SU-DHL-6 (cell line): Measurements from ENCODE around the gene PIP5K1B.

Experiments used
- CTCF ChIP-seq: fragments of 200-600 bp; sonication (generic); IDR thresholded peaks from one replicate; pipeline ENCODE4 v1.5.1; 2017; ENCODE audit warnings: antibody characterized with exemption, mild to moderate bottlenecking, low read length, moderate library complexity; ENCODE audit not compliant: insufficient read depth, poor library complexity, severe bottlenecking
- EZH2phosphoT487 ChIP-seq: fragments of 200-600 bp; sonication (generic), shearing (Covaris generic); conservative IDR thresholded peaks from 2 replicates; pipeline ENCODE4 v1.6.1; 2018; ENCODE audit warnings: mild to moderate bottlenecking, antibody characterized with exemption, low read length, moderate library complexity, mixed read lengths

DNA sequence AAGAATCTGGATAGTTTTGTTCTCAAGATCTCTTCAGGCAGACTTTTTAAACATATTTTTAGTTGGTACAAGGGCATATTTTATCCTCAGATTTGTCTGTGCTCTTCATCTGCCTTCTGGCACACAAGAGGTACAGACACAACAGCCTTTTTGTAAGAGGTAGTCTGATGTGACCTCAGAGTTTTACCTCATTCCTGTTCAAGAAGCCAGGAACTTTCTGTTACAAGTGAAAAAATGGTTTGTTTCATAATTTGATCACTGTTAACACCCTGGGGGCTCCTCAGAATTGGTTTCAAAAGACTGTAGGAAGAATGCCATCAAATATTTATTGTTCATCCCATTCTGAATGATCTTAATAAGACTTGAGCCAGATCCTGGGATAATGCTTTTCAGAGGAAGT lies 172.2 kb downstream of the PIP5K1B start:
- TF ChIP-seq CTCF (no peak), EZH2phosphoT487 (no peak)
